Keratinocyte (primary cell): Measurements from ENCODE around the gene FES. TPM values are rescaled to one million over a fixed set of nuclear protein-coding genes. Genes with fewer than 3 reads are reported as not detected.

Experiments
- DNase-seq: peaks from one replicate; pipeline ENCODE4 v3.0.0-alpha.2; 2011; ENCODE audit warnings: low read depth, missing footprints, low spot score
- FAIRE-seq: peaks from 2 replicates; lab custom pipeline; 2011; peaks lifted over from hg19 to GRCh38; lab: Jason Lieb, UNC
- H2AFZ ChIP-seq: 2 replicates; pipeline ENCODE4 v1.6.0; 2012; ENCODE audit warnings: low read length, control low read depth, inconsistent platforms; ENCODE audit not compliant: control insufficient read depth
- H3K27ac ChIP-seq: 2 replicates; pipeline ENCODE4 v1.5.1; 2011; ENCODE audit warnings: low read length; ENCODE audit not compliant: control insufficient read depth, insufficient read depth
- H3K27me3 ChIP-seq: 3 replicates; pipeline ENCODE4 v1.6.0; 2011; ENCODE audit warnings: low read length; ENCODE audit not compliant: control insufficient read depth, insufficient read depth; ENCODE audit errors: extremely low read depth
- H3K36me3 ChIP-seq, 2 experiments: 2 replicates in 1 of 2; 3 replicates in 1 of 2; pipeline ENCODE4 v1.5.1; 2011; ENCODE audit warnings: low read length in 2 of 2, mild to moderate bottlenecking in 1 of 2; ENCODE audit not compliant: control insufficient read depth in 2 of 2, insufficient read depth in 2 of 2; ENCODE audit errors: extremely low read depth in 1 of 2
- H3K4me1 ChIP-seq: 3 replicates; pipeline ENCODE4 v1.5.1; 2011; ENCODE audit warnings: low read length; ENCODE audit not compliant: control insufficient read depth, insufficient read depth; ENCODE audit errors: extremely low read depth
- H3K4me2 ChIP-seq: 3 replicates; pipeline ENCODE4 v1.6.0; 2011; ENCODE audit warnings: low read depth, low read length; ENCODE audit not compliant: control insufficient read depth, insufficient read depth; ENCODE audit errors: extremely low read depth
- H3K4me3 ChIP-seq, 3 experiments: fragments of 200-600 bp in 1 of 3; sonication (generic) in 1 of 3; 2 replicates in 2 of 3; 3 replicates in 1 of 3; pipeline ENCODE4 v1.5.1; 2011 to 2016; ENCODE audit warnings: low read length in 3 of 3, mild to moderate bottlenecking in 3 of 3, control low read depth in 2 of 3, inconsistent platforms in 1 of 3, low read depth in 1 of 3, mixed read lengths in 1 of 3, mixed run types in 1 of 3, moderate library complexity in 1 of 3; ENCODE audit not compliant: control insufficient read depth in 2 of 3, insufficient read depth in 2 of 3; ENCODE audit errors: extremely low read depth in 1 of 3
- H3K79me2 ChIP-seq: 2 replicates; pipeline ENCODE4 v1.6.0; 2012; ENCODE audit warnings: low read length; ENCODE audit not compliant: control insufficient read depth, insufficient read depth
- H3K9ac ChIP-seq: 3 replicates; pipeline ENCODE4 v1.6.0; 2011; ENCODE audit warnings: low read length; ENCODE audit not compliant: control insufficient read depth, insufficient read depth; ENCODE audit errors: extremely low read depth
- H3K9me1 ChIP-seq: 3 replicates; pipeline ENCODE4 v1.6.0; 2011; ENCODE audit warnings: low read length; ENCODE audit not compliant: control insufficient read depth, insufficient read depth; ENCODE audit errors: extremely low read depth
- H3K9me3 ChIP-seq: 2 replicates; pipeline ENCODE4 v1.5.1; 2012; ENCODE audit warnings: low read depth, low read length; ENCODE audit not compliant: control insufficient read depth
- H4K20me1 ChIP-seq: 3 replicates; pipeline ENCODE4 v1.6.0; 2011; ENCODE audit warnings: low read length; ENCODE audit not compliant: control insufficient read depth, insufficient read depth; ENCODE audit errors: extremely low read depth
- EZH2 ChIP-seq: IDR thresholded peaks from one replicate; pipeline ENCODE4 v1.6.1; 2012; ENCODE audit warnings: inconsistent platforms, mild to moderate bottlenecking, low read length, moderate library complexity
- dilution Hi-C: fragments of 300-500 bp; cut with MboI; formaldehyde crosslinking; loops from one replicate; pipeline ENCODE4 v1.7.0; 2020; ENCODE audit warnings: low sequenced_read_pairs; ENCODE audit not compliant: extremely low pct_ligation_motif_present
- polyA plus RNA-seq, 5 experiments: library from polyadenylated mRNA; depleted of rRNA in 3 of 5; stranded (reverse) in 3 of 5; stranded (forward) in 1 of 5; unstranded in 1 of 5; fragments of >200 nt; gene quantifications; 1 replicate in 1 of 5; 2 replicates in 3 of 5; 3 replicates in 1 of 5; pipeline versions ENCODE4 v1.2.1 to v1.2.3, GENCODE V29; 2011 to 2012; ENCODE audit warnings: missing spikeins in 2 of 5, low read depth in 1 of 5, low replicate concordance in 1 of 5
- TF ChIP-seq, protein P1 (sequence below), 3 experiments: IDR thresholded peaks in 1 of 3; conservative IDR thresholded peaks in 1 of 3; optimal IDR thresholded peaks in 1 of 3; 2 replicates in 2 of 3; 3 replicates in 1 of 3; pipeline versions ENCODE3 to v1.5.1; 2011; ENCODE audit warnings: low read length in 3 of 3, mild to moderate bottlenecking in 3 of 3, moderate library complexity in 2 of 3, control low read depth in 1 of 3, inconsistent platforms in 1 of 3; ENCODE audit not compliant: insufficient read depth in 2 of 3; ENCODE audit errors: extremely low read depth in 1 of 3

The FES gene
- polyA plus RNA-seq, 1 donor (not counting 4 experiments of a cell fraction or from before 2014, with no cell fraction given), result 0.34 TPM

DNA sequence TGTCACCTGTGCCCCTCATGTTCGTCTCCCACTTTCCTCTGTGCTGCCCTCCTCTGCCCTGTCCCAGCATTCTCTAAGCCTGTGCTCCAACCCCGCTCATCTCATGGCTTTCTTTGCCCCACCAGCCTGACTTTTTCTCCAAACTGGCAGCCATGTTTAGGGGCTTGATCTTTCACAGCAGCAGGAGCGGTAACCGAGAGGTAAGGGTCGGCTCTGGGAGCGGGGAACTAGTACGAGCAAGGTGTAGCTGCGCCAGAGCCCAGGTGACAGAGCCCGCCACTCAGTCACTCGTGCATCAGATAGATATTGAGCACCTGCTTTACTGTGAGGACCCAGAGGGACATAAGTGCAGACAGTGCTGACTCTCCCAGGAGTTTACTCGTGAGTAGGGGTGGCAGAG is 32.2 kb downstream of the FES start:
- Histone ChIP-seq H3K27ac (no peak overlapping the region), H3K4me3 (no peak overlapping the region), H3K9me1 (no peaks in the 10 kb centered on the region), H2AFZ (no peak overlapping the region), H3K27me3 (no peaks in the 10 kb centered on the region), H3K79me2 (no peaks in the 10 kb centered on the region), H3K4me2 (no peak overlapping the region), H3K36me3 (peaks cover 18% of the 10 kb centered on the region in 2 experiments), H3K9ac (no peak overlapping the region), H4K20me1 (no peaks in the 10 kb centered on the region), H3K4me1 (no peaks in the 10 kb centered on the region), H3K9me3 (no peaks in the 10 kb centered on the region)
- TF ChIP-seq, protein P1, sequence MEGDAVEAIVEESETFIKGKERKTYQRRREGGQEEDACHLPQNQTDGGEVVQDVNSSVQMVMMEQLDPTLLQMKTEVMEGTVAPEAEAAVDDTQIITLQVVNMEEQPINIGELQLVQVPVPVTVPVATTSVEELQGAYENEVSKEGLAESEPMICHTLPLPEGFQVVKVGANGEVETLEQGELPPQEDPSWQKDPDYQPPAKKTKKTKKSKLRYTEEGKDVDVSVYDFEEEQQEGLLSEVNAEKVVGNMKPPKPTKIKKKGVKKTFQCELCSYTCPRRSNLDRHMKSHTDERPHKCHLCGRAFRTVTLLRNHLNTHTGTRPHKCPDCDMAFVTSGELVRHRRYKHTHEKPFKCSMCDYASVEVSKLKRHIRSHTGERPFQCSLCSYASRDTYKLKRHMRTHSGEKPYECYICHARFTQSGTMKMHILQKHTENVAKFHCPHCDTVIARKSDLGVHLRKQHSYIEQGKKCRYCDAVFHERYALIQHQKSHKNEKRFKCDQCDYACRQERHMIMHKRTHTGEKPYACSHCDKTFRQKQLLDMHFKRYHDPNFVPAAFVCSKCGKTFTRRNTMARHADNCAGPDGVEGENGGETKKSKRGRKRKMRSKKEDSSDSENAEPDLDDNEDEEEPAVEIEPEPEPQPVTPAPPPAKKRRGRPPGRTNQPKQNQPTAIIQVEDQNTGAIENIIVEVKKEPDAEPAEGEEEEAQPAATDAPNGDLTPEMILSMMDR (optimal IDR thresholded peaks at IDR 0.05 in 1 of 3, IDR thresholded peaks at IDR 0.05 in 1 of 3, conservative IDR thresholded peaks at IDR 0.05 in 1 of 3; ENCODE audit: extremely low read depth in 1 of 3, insufficient read depth in 2 of 3, low read length in 3 of 3), result no peak
- no peak for TF ChIP-seq EZH2
- no peak for DNase-seq
- no peak for FAIRE-seq
- dilution Hi-C loops, result no loop called here

DNA sequence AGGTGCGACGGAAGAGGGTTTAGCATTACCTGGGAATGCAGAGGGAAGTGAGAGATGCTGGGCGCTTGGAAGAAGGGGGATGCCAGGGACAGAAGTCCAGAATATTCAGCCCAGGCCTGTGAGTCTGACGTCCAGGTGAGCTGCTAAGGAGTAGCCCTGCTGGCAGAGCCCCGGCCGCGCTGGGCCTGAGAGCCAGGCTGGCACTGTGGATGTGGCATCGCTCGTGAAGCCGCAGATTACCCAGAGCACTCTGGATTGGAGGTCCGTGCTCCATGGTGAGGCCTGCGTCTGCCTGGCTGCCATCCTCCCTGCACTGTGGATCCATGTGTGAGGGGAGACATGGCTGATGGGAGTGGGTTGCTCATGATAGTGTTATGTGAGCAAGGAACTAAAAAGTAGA is 33.3 kb downstream of the FES start:
- TF ChIP-seq EZH2, result no peak
- TF ChIP-seq, protein P1 (optimal IDR thresholded peaks at IDR 0.05 in 1 of 3, IDR thresholded peaks at IDR 0.05 in 1 of 3, conservative IDR thresholded peaks at IDR 0.05 in 1 of 3; ENCODE audit: extremely low read depth in 1 of 3, insufficient read depth in 2 of 3, low read length in 3 of 3), result no peak
- H3K9ac ChIP-seq, result no peak overlapping the region
- H3K9me3 ChIP-seq, result no peaks in the 10 kb centered on the region
- H3K4me3 ChIP-seq, result no peak overlapping the region
- DNase-seq, result no peak
- dilution Hi-C loops, result no loop called here
- H3K4me2 ChIP-seq, result no peak overlapping the region
- no peak overlapping the region for H2AFZ ChIP-seq
- H3K79me2 ChIP-seq, result no peaks in the 10 kb centered on the region
- H3K27me3 ChIP-seq, result no peaks in the 10 kb centered on the region
- no peaks in the 10 kb centered on the region for H4K20me1 ChIP-seq
- H3K27ac ChIP-seq, result no peak overlapping the region
- no peaks in the 10 kb centered on the region for H3K4me1 ChIP-seq
- H3K9me1 ChIP-seq, result no peaks in the 10 kb centered on the region
- H3K36me3 ChIP-seq, result peaks cover 16 to 18% of the 10 kb centered on the region in 2 experiments
- FAIRE-seq, result no peak
